AG20443 (cell line): ENCODE results near the gene ZNRF1.

Experiments
- DNase-seq: peaks from one replicate; pipeline ENCODE4 v3.0.0; 2012; ENCODE audit warnings: low spot score, mixed read lengths

Gene ZNRF1

DNA sequence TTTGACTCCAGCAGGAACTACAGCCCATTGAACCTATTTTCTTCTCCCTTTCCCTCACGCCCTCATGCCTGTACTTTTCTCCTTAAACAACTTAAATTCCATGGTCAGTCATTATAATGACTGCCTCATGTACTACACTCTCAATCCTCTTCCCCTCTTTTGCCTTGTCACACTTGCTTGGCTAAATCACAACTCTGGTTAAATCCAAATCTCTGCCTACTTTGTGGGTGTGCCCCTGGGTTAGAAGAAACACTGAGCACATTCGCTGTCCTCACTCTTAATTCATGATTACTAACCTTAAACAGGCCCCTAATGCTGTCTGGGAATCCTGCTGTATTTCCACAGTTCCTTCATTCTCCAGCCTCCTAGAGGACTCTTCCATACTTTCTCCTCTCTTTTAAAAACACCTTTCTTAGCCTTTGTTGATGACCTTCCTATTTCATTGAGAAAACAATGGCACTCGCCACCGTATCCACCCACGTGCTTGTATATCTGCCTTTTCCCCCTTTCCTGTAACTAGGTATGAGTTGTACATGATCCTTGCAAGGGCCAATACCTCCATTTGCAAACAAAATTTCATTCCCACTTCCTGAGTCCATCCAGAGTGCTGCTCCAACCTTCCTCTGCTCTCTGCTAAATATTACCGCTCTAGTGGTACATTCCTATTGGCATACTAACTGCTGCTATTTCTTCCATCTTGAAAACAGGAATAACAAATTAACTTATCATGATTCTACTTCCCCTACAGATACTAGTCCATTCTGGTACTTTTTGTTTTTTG, 28.9 kb downstream of the ZNRF1 start:
- no peak for DNase-seq

DNA sequence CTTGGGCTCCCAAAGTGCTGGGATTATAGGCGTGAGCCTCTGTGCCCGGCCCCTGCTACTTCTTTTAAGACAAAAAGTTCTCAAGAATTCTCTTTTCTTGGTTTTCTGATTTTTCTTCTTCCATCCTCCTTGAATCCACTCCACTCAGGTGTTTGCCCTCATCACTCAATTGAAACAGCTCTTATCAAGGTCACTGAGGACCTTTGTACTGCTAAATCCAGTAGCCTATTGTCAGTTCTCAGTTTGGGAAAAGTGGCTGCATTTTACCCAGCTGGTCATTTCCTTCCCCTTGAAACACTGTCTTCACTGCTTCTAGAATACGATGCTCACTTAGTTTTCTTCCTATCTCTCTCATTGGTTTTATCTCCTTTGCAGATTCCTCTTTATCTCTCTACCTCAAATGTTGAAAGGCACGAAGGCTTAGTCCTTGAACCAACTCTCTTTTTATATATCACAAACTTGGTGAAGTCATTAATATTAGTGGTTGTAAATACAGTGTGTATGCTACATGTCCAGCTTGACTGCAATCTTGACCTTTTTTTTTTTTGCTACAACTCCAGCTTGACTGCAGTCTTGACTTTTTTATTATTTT, 29.8 kb downstream of the ZNRF1 start:
- DNase-seq: no peak

DNA sequence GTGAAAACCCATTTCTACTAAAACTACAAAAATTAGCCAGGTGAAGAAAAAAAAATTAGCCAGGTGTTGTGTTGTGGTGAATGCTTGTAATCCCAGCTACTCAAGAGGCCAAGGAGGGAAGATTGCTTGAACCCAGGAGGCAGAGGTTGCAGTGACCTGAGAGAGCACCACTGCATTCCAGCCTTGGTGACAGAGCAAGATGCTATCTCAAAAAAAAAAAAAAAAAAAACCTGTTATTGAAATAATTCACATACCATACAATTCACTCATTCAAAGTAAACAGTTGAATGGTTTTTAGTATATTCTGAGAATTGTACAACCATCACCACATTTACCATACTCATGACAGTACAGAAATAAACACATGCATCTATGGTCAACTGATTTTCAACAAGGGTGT, 31.0 kb downstream of the ZNRF1 start:
- DNase-seq: no peak

DNA sequence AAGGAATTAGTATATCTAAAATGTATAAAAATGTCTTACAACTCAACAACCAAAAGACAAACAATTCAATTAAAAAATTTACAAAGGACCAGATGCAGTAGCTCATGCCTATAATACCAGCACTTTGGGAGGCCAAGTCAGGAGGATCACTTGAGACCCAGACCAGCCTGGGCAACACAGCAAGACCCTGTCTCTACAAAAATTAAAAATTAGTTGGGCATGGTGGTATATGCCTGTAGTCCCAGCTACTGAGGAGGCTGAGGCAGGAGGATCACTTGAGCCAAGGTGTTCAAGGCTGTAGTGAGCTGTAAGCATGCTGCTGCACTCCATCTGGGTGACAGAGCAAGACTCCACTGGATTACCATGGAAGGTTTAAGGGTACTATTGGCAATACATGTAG, 33.8 kb downstream of the ZNRF1 start:
- DNase-seq: no peak

DNA sequence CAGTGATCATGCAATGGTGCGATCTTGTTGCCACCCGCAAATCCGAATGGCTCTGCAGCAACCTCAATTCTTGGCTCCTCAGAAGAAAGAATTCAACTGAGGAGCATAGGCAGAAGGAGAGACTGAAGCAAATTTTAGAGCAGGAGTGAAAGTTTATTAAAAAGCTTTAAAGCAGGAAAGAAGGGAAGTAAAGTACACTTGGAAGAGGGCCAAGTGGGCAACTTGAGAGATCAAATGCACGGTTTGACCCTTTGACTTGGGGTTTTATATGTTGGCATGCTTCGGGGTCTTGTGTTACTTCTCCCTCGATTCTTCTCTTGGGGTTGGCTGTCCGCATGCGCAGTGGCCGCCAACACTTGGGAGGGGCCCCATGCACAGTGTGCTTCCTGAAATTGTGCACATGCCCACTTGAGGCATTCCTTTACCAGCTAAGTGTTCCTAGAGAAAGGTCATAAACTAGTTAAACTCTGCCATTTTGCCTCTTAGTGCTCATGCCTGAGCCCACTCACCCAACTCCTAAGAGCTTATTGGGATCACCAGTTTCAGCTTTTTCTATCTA, 36.7 kb downstream of the ZNRF1 start:
- no peak for DNase-seq

DNA sequence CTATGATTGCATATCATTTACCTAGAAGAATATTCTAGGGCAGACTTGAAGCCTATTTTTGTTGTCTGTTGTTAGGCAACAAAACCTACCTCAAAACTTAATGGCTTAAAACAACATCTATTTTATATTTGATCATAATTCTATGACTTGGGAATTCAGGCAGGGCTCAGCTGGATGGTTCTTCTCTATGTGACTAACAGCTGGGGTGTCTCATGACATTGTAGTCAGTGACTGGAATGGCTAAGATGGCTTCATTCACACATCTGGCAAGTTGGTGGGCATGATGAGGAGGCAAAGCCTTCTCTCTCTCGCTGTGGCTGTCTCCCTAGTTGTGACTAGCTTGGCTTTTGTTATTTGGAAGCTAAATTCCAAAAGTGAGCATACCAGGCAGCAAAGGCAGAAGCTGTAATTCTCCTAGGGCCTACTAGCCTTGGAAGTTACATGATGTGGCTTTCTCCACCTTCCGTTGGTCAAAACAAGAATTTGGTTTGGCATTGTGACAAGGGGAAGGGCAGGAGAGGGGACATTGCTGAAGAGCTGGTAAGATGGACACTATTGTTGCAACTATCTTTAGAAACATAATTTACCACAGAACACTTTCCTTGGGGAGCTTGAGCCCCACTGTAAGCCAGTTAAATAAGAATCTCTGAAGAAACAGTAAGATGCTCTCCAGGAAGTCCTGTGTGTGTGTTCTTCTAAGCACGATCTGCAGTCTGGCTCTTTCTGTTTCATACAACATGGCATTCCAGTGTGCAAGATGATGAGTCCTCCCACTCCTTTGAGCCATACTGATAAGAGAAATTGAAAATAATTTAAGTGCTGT, 39.4 kb downstream of the ZNRF1 start:
- DNase-seq: no peak

DNA sequence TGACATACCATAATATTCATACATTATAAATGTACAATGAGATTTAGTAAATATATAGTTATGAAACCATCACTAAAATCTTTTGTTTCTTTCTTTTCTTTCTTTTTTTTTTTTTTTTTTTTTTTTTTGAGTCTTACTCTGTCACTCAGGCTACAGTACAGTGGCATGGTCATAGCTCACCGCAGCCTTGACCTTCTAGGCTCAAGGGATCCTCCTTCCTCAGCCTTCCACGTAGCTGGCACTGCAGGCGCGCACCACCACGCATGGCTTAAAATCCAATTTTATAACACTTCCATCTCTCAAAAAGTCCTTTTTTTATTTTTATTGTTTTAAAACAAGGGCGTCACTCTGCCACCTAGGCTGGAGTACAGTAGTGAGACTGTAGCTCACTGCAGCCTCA, 41.1 kb downstream of the ZNRF1 start:
- no peak for DNase-seq

DNA sequence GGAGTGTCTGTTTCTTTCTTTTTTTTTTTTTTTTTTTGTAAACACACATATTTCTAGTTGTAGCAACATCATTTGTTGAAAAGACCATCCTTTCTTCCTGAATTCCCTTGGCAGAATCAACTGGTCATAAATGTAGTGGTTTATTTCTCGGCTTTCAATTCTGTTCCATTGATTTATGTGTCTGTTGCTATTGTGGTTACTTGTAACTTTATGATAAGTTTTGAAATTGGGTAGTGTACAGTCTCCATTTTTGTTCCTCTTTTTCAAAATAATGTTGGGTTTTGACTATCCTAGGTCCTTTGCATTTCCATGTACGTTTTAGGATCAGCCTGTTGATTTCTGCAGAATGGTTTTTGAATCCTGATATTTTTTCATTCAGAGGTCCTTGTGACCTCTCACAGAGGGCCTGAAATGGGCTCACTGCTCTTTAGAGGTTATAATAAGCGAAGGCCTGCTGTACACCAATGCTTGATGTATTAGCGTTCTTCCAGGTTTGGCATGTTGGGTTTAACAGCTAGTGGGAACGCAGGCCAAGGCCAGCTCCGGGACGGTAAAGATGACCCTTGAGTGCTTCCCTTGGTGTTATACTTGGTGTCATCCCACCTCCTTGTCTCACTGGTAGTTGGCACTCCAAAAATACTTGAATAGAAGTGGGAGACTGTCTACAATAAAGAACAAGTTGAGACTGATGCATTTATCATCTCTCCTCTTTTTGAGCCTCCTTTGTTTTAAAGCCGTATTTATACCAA, 43.8 kb downstream of the ZNRF1 start:
- DNase-seq: no peak

DNA sequence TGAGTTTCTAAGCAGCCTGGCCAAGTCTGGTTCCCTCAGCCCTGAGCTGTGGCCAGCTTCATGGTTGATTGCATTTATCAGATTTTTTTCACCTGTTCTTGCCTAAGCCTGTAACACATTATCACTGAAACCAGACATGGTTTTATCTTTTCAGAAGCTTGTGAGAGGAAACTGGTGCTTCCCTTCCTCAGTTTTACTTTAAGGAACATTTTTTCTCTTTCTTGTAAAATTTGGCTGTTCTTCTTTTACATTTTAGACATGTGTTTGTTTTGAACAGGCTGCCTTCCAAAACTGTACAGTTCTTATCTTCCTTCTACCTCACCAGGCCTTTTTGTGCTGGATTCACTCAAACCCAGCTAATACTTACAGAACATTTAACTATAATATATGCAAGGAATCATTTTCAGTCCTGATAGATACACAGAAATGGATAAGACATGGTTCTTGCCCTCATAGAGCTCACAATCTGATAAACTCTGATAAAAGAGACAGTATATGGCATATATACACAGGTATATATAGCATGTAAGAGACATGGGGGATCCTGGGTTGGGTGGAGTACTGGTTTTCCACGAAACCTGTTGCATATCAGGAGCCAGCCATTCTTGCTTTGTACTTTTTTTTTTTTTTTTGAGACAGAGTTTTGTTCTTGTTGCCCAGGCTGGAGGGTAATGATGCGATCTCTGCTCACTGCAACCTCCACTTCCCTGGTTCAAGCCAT, 44.5 kb downstream of the ZNRF1 start:
- no peak for DNase-seq

DNA sequence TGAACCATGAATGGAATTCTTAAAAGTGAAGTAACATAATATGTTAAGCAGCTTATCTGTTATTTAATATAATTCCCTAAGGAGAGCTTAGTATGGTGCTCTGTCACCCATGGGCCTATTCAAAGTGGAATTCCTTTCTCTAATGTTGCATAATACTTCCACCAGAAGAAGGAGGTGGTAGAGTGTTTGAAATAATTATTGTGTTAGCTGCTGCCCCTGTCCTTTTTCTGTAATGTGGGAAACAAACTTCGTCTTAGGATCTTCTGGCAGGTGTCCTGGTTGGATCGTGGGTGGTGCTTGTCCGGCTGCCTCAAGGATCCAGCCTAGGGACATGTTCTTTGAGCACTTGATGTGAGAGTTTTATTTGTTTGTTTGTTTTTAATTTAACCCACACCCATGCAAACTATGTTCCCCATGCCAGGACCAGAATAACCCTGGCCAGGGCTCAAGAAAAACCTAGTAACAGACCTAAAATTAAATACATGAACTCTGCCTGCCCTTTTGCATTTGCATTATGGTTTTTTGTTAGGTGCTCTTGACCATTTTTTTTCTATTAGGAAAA, 46.1 kb downstream of the ZNRF1 start:
- peak; percentile 32 for DNase-seq

DNA sequence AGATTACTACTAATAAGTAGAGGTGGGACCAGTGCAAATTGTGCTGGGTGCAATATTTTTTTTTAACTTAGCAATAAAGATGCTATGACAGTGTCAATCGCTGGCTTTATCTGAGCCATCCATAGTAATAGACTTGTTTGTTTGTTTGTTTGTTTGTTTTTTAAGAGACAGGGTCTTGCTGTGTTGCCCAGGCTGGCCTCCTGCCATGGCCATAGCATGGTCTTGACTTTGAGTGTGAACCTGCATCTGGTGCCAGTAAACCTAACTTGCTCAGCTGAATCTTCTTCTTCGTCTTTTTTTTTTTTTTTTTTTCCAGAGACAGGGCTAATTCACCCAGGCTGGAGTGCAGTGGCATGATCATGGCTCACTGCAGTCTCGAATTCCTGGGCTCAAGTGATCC, 46.6 kb downstream of the ZNRF1 start:
- DNase-seq: no peak

DNA sequence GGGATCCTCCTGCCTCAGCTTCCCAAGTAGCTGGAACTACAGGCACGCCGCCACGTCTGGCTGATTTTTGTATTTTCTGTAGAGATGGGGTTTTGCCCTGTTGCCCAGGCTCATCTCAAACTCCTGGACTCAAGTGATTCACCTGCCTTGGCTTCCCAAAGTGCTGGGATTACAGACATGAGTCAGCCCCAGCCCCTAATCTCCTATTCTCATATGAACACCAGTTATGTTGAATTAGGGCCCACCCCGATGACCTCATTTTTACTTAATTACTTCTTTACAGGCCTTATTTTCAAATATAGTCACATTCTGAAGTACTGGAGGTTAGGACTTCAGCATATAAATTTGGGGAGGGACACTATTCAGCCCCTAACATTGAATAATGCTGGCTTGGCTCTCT, 49.2 kb downstream of the ZNRF1 start:
- DNase-seq: no peak

DNA sequence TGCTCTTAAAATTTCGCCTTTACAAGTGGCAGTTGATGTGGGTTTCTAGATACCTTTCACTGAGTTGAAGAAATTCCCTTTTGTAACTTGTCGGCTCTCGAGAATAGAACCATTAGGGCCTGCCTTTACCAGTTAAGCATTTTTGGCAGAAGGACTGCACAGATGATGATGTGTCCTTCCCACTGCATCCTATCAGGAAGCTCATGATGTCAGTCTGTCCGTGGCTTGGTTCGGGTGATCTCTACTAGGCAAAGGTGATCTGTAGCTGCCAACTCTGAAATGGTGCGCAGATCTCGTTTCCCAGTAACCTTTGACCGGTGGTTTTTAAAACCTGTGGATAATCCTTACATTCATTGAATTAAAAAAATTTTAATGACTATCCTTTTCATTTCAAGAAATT, 49.7 kb downstream of the ZNRF1 start:
- no peak for DNase-seq

DNA sequence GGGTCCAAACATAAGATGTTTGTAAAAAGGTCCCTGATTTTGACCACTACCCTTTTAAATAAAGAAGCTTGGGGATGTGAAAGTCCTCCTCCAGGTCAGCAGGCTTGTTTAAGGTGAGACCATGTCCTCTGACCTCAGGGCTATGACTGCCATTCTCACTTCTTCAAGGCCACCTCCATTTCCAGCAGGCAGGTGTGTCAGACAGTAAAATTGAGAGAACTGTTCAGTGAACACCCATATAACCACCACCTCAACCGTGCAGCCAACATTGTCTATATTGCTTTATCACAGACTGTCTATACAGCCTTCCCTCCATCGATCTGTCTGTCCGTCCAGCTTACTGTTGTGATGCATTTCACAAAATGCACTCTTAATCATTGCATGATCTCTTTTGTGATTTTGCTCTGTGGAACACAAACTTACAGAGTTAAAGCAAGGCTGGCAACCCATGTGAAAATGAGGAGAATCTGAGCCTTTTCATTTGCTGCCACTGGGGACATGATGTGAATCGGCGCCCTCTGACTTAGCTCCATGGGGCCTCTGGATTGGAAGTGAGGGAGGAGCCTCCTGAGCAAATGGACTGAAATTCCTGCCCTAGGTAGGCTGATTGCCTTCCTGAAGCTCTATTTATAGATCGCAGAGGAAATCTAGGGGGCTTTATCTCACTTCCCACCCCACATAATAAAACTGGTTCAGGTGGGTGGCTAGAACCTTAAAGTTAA, 53.8 kb downstream of the ZNRF1 start:
- DNase-seq: no peak

DNA sequence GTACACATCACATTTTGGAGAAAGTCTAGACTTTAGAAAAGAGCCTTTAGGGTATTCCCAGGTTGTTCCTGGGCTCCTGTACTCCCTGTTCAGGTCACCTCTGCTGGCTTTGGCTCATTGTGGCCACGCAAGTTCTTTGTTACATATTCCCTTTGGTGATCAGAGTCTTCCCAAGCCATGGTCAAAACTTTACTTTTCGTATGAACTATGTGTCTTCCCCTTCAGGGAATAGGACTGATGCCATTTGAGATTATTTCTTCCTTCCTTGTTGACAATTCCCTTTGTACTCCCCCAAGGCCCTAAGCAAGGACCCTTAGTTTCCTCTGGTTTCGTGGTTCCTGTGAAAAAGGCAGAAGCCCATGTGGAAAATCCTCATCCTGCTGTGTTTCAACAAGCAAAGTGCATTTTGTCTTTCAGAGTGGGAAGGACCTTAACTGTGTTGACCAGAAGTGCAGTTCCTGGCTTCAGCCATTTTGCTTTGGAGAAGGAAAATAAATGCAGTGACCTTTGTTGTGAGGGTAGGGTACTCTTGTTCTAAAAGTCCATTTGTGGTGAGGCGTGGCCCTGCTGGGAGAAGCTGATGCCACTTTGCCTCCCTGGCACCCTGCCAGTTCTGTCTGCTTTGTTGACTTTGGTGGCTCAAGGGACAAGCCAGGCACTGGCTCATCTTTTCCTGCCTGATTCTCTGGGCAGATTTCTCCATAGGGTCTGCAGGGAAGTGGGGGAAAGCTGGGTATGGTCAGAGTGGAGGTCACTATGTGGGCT, 55.1 kb downstream of the ZNRF1 start:
- DNase-seq: no peak

DNA sequence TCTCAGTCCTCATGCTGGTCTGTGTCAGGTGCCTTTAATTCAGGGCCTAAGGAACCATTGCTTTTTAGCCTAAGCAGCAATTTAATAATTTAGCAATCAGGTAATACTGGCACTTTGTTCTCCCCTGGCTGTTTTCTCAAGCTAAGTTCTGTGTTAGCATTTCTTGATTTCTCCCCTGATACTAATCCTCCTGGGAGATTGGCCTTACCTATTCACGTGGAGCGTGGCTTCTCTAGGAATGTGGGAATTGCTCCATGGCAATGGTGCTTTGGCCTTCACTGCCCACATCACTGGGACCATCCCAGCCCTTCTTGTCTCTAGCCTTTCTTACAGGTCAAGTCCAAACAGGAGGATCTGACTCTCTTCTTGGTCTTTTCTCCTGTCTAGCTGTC, 55.7 kb downstream of the ZNRF1 start:
- no peak for DNase-seq

DNA sequence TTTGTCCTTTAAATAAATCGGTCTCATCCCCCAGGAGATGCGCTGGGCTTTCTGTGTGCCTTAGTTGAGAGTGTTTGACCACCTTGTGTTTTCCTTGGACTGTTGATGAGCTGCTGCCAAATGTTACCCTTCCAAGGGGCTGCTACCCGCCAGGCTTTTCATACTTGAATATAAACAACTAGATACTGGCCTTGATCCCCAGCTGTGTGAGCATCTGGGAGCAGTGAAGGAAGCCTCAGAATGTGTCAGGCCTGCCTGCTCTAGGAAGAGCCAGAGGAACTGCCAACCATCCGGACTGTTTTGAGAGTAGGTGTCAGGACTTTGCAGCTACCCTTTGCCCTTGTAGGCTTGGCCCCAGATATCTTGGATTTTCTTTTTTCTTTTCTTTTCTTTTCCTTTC, 60.0 kb downstream of the ZNRF1 start:
- no peak for DNase-seq

DNA sequence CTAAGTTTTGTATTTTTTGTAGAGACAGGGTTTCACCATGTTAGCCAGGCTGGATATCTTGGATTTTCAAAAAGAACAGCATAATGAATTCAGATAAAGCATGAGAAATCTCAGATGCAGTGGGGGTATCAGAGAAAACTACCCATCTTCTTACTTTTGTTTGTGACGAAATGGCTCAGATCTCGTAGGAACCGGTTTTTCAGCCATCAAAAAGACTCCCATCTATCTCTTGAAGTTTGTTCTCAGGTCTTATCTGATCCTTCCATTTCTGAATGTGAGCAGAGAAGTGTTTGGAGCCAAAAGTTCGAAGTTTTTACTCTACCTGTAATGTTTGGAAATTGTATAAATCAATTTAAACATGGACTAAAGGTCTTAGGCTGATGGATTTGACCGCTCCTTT, 60.6 kb downstream of the ZNRF1 start:
- no peak for DNase-seq

DNA sequence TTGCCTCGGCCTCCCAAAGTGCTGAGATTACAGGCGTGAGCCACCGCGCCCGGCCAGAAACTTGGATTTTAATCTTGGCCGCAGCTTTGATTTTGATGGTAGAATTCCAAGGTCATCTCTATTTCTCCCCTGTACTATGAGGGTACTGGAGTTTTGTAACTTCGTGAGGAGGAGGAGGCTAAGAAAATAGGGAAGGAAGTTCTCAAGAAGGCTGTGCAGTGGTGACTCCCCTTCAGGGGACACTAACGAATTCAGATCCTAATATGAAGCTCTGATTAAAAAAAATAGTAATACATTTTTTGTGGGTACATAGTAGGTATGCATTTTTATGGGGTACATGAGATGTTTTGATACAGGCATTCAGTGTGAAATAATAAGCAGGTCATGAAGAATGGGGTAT, 61.9 kb downstream of the ZNRF1 start:
- no peak for DNase-seq

DNA sequence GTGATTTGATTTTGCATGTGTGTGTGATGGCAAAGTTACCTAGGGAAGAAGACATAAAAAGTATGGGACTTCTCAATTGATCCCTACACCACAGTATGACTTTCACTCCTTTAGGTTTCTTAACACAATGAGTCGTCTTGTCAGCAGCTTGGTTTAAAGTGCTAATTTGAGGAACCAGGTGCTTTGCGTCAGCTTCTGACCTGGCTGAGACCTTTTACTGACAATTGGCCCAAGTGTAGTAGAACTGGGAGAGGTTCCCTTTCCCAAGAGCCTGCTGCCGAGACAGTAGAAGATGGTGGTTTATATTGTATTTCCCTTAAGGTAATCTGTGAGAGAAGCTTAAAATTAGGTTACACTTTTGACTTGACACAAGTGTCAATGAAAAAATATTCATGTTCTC, 62.8 kb downstream of the ZNRF1 start:
- no peak for DNase-seq
